Astrocyte of the spinal cord (primary cell): Measurements from ENCODE around the gene CELA2B.
"Not testable (repeated sequence)": the region's sequence is repeated elsewhere in the genome, so short reads cannot be mapped to it uniquely, and the experiment has no call there.

ENCODE experiments used
- DNase-seq: peaks from one replicate; pipeline ENCODE4 v3.0.0; 2011; ENCODE audit warnings: low read depth, low spot score
- H3K4me3 ChIP-seq: 2 replicates; pipeline ENCODE4 v1.5.1; 2011; ENCODE audit warnings: low read depth, mild to moderate bottlenecking, low read length, moderate library complexity
- in situ Hi-C: cut with HindIII; loops from 2 replicates; pipeline ENCODE4 v1.10.0; 2017; ENCODE audit warnings: low sequenced_read_pairs
- TF ChIP-seq, protein P1 (sequence below): IDR thresholded peaks from 2 replicates; pipeline ENCODE4 v1.5.1; 2012; ENCODE audit warnings: low read depth, mild to moderate bottlenecking, low read length, inconsistent platforms

CELA2B gene

DNA sequence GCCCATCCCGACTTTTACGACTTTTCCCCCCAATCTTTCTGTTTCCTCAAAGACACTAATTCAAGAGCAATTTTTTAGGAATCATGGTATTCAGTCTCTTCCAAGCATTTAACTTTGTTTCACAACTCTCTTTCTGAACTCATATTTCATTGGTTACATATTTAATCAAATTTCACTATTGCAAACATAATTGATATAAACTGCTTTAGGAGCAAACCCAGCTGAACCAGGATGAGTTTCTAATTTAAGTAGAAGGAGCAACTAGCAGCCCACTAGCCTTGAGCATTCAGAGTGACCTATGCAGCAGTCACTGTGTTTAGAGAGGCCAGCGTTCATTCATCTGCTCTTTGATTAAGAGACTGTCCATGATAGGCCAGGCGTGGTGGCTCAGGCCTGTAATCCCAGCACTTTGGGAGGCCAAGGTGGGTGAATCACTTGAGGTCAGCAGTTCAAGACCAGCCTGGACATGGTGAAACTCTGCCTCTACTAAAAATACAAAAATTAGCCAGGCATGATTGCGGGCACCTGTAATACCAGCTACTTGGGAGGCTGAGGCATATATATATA lies 1.8 kb downstream of the CELA2B start:
- in situ Hi-C loops = no loop called here
- H3K4me3 ChIP-seq = no peak overlapping the region
- no peak for DNase-seq
- TF ChIP-seq, protein P1, sequence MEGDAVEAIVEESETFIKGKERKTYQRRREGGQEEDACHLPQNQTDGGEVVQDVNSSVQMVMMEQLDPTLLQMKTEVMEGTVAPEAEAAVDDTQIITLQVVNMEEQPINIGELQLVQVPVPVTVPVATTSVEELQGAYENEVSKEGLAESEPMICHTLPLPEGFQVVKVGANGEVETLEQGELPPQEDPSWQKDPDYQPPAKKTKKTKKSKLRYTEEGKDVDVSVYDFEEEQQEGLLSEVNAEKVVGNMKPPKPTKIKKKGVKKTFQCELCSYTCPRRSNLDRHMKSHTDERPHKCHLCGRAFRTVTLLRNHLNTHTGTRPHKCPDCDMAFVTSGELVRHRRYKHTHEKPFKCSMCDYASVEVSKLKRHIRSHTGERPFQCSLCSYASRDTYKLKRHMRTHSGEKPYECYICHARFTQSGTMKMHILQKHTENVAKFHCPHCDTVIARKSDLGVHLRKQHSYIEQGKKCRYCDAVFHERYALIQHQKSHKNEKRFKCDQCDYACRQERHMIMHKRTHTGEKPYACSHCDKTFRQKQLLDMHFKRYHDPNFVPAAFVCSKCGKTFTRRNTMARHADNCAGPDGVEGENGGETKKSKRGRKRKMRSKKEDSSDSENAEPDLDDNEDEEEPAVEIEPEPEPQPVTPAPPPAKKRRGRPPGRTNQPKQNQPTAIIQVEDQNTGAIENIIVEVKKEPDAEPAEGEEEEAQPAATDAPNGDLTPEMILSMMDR = no peak

DNA sequence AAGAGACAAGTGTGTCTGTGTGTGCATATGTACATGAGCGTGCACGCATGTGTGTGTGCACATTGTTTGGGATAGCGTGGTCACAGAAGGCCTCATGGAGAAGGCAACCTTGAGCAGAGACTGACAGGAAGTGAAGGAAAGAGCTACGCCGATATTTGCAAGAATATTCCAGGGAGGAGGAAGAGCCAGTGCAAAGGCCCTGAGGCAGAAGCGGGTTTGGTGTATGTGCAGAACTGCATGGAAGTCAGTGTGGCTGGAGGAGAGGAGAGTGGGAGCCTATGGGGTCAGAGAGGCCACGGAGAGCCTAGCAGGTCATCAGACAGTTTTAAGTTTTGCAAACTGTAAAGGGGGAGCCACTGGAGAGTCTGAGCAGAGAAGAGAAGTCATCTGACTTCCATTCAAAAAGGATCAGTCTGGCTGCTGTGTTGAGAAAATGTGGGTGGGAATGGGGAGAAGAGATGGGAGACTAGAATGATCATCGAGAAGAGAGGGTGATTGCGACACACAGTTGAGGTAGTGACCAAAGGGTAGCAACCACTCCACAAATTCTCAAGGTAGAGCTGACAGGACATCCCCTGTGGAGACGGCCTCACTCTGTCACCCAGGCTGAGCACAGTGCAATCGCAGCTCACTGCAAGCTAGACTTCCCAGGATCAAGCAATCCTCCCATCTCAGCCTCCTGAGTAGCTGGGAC lies 3.9 kb downstream of the CELA2B start:
- TF ChIP-seq, protein P1 = no peak
- H3K4me3 ChIP-seq = no peak overlapping the region
- no peak for DNase-seq
- in situ Hi-C loops = no loop called here

DNA sequence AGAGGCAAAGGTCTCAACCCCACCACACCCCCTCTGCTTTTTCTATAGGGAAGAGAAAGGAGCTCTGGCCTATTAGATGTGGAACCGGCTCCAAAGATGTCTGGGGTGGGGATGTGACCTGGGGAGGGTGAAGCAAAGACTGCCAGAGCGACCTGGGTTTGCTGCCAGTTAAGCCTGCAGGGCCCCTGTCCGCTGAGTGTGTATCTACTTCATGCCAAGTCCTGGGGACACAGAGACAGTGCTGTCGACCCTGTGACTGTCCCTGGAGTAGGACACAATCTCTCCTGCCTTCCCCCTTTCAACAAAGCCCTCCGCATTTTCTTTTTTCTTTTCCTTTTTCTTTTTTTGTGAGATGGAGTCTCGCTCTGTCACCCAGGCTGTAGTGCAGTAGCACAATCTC lies 6.6 kb downstream of the CELA2B start:
- DNase-seq, H3K4me3 ChIP-seq, in situ Hi-C loops: not testable (repeated sequence)

DNA sequence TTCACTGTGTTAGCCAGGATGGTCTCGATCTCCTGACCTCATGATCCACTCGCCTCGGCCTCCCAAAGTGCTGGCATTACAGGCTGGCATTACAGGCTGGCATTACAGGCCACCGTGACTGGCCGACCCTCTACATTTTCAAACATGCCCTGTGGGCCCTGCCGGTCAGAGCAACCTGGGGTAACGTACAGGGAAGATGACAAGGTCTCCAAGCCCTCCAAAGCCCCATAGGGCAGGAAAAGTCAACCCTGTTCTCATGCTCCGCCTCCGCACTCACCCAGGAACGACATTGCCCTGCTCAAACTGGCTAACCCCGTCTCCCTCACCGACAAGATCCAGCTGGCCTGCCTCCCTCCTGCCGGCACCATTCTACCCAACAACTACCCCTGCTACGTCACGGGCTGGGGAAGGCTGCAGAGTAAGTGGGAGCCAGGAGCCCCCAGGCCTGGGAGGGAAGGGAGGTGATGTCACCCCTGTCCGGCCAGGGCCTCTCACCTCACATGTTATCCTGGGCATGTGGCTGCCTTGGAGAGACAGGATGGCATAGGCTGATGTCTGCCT lies 7.2 kb downstream of the CELA2B start:
- H3K4me3 ChIP-seq, in situ Hi-C loops, DNase-seq: not testable (repeated sequence)

DNA sequence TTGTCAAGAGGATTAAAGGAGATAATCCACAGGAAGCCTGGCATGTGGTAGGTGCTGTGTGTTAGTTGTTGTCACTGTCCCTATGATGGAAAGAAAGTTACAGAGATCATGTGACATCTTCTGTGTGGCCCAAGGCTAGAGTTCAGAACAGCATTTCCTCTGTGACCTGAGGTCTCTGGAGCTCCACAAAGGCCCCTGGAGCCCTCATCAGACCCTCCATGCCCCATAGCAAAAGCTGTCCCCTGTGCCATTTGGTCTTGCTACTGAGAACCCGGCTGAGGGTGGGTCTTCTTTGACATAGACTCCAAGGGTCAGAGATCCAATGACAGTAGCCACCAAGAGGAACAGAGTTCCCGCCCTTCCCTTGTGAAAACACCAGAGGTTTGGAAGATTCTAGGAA lies 8.1 kb downstream of the CELA2B start:
- no peak overlapping the region for H3K4me3 ChIP-seq
- DNase-seq = no peak
- TF ChIP-seq, protein P1 = no peak
- in situ Hi-C loops = no loop called here

DNA sequence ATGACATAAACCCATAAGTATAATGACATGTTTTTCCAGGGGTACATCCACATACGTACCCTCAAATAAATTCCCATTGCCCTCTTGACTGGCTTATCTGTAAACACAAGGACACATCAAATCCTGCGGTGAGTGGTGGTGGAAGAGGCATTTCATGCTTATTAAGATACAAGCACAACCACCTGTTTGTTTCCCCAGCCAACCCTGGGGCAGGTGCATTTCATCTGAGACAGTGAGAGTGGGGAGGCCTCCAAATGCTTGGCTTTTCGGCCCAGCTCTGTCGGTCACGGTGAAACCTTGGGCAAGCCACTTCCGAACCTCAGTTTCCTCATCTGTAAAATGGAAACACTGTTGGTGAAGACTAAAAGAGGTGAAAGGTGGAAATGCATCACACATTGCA lies 8.5 kb downstream of the CELA2B start:
- in situ Hi-C loops, DNase-seq: not testable (repeated sequence)

DNA sequence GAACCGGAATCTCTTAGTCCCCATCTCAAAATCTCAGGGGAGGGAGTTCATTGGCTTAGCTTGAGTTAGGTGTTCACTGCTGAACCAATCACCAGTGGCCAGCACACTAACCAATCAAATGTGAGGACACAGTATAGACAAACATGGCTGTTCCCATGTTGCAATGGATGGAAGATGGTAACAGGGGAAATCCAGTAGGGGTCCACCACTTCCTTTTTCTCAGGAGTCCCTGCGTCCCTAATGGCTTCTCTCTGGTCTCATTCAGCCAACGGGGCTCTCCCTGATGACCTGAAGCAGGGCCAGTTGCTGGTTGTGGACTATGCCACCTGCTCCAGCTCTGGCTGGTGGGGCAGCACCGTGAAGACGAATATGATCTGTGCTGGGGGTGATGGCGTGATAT lies 9.7 kb downstream of the CELA2B start:
- no peak for DNase-seq
- no peak overlapping the region for H3K4me3 ChIP-seq
- TF ChIP-seq, protein P1 = no peak
- in situ Hi-C loops = no loop called here

More for the DNA sequence above, 8.5 kb downstream of the CELA2B start:
- H3K4me3 ChIP-seq = not testable (repeated sequence)

DNA sequence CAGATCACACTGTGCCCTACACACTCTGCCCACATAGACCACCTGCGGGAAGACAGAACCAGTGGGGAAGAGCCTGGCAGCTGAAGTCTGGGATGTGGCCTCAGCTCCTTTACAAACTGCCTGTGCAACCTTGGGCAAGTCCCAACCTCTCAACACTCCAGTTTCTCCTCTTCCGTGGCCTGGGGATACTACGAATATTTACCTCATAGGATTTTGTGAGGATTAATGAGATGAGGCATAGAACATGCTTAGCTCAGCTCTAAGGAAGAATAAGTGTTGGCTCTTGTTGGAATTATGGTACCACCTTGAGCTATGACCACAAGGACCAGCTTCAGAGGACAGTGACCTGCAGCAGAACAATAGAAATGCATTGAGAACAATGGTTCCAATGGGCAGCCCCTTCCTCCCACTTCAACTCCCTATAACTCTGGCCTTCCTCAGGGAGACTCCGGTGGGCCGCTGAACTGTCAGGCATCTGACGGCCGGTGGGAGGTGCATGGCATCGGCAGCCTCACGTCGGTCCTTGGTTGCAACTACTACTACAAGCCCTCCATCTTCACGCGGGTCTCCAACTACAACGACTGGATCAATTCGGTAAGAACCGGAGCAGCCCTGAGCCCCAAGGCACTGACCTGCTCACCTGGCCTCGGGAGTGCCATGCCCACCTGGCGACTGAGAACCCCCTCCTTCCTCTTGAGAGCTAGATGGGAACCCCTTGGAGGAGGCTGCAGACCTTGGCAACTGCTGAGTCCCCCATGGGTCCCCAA lies 11.1 kb downstream of the CELA2B start:
- in situ Hi-C loops, DNase-seq: not testable (repeated sequence)

More for the DNA sequence above, 11.1 kb downstream of the CELA2B start:
- not testable (repeated sequence) for H3K4me3 ChIP-seq
